ENCODE data around the gene PEX11A. TPM values are rescaled to one million over a fixed set of nuclear protein-coding genes. Genes with fewer than 3 reads are reported as not detected.
"Not testable (repeated sequence)": the region's sequence is repeated elsewhere in the genome, so short reads cannot be mapped to it uniquely, and the experiment has no call there.

PEX11A gene
- total and polyA plus RNA-seq, 8 donors = 2.3 to 11.2 (median 6.8) TPM; not detected in 1

DNA sequence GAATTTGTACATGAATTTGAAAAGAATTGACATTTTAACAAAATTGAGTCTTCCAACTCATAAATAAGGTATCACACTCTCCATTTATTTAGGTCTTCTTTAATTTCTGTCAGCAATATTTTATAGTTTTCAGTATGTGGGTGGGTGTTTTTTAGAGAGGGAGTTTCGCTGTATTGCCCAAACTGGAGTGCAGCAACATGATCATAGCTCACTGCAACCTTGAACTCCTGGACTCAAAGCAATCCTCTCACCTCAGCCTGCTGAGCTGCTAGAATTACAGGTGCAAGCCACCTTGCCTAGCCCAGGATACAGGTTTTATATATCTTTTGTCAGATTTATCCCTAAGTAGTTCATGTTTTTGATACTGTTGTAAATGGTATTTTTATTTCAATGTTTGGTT, 4.6 kb upstream of the PEX11A start:
- H3K36me3 ChIP-seq = no peaks in the 10 kb centered on the region
- H3K9me3 ChIP-seq = no peaks in the 10 kb centered on the region
- no peak for DNase-seq
- no peak for TF ChIP-seq POLR2A (IDR thresholded peaks at IDR 0.05)
- no peak for TF ChIP-seq POLR2AphosphoS5 (IDR thresholded peaks at IDR 0.05)
- TF ChIP-seq EP300 (IDR thresholded peaks at IDR 0.05) = no peak
- TF ChIP-seq, protein P1, sequence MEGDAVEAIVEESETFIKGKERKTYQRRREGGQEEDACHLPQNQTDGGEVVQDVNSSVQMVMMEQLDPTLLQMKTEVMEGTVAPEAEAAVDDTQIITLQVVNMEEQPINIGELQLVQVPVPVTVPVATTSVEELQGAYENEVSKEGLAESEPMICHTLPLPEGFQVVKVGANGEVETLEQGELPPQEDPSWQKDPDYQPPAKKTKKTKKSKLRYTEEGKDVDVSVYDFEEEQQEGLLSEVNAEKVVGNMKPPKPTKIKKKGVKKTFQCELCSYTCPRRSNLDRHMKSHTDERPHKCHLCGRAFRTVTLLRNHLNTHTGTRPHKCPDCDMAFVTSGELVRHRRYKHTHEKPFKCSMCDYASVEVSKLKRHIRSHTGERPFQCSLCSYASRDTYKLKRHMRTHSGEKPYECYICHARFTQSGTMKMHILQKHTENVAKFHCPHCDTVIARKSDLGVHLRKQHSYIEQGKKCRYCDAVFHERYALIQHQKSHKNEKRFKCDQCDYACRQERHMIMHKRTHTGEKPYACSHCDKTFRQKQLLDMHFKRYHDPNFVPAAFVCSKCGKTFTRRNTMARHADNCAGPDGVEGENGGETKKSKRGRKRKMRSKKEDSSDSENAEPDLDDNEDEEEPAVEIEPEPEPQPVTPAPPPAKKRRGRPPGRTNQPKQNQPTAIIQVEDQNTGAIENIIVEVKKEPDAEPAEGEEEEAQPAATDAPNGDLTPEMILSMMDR (IDR thresholded peaks at IDR 0.05) = no peak
- 80 to 90% (median 85%) methylated on average over 1 of the region's 1 CpG for WGBS, 5 donors
- H3K4me1 ChIP-seq = peaks cover under 1 to 4% (median 3%) of the 10 kb centered on the region in 4 donors
- no peak overlapping the region for H3K27ac ChIP-seq
- no peak overlapping the region for H3K4me3 ChIP-seq
- no peaks in the 10 kb centered on the region for H3K27me3 ChIP-seq
- intact Hi-C loops (cut with DNase I; ENCODE audit: low total_unique reads) = loop anchor here (5.0 kb wide), 1 partner anchor 53 kb away; no protein-coding TSS in a partner anchor

DNA sequence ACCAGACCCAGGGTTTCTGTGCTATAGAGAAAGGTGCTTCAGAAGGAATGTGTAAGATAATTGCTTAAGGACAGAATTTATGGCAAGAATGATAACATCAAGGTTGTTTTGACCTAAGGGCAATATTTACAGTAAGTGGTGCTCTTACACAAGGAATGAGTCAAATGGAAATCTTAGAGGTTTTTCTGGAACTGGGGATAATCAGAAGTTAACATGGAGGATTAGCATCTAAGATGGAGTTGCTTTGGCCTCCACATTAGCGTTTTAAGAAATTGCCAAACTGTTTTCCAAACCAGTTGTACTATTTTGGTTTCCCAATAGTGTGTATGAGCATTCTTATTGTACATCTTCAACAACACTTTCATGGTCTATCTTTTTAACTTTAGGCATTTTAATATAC, 3.1 kb upstream of the PEX11A start:
- DNase-seq = no peak
- Histone ChIP-seq H3K27me3 (no peaks in the 10 kb centered on the region), H3K4me3 (no peak overlapping the region), H3K36me3 (no peaks in the 10 kb centered on the region), H3K9me3 (no peaks in the 10 kb centered on the region), H3K27ac (no peak overlapping the region), H3K4me1 (peaks cover 10 to 19% (median 16%) of the 10 kb centered on the region in 4 donors)
- 84 to 92% (median 89%) methylated on average over 1 of the region's 1 CpG for WGBS, 5 donors
- intact Hi-C loops (cut with DNase I; ENCODE audit: low total_unique reads) = no loop called here
- TF ChIP-seq, protein P1 (IDR thresholded peaks at IDR 0.05) = no peak
- TF ChIP-seq EP300 (IDR thresholded peaks at IDR 0.05) = no peak
- no peak for TF ChIP-seq POLR2AphosphoS5 (IDR thresholded peaks at IDR 0.05)
- no peak for TF ChIP-seq POLR2A (IDR thresholded peaks at IDR 0.05)

DNA sequence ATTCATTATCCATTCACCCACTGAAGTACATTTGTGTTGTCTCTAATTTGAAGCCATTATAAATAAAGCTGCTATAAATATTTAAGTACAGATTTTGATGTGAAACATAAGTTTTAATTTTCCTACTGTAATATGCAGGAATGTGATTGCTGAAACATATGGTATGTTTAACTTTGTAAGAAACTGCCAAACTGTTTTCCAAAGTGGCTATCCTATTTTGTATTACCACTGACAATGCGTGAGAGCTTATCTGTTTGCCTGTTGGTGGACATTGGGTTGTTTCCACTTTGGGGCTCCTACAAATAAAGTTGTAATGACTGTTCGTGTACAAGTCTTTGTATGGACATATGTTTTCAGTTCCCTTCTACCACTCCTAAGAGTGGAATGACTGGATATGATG, 2.5 kb upstream of the PEX11A start:
- Histone ChIP-seq H3K27ac (no peak overlapping the region), H3K36me3 (no peaks in the 10 kb centered on the region), H3K27me3 (no peaks in the 10 kb centered on the region), H3K9me3 (no peaks in the 10 kb centered on the region), H3K4me1 (peaks cover 10 to 24% (median 21%) of the 10 kb centered on the region in 4 donors), H3K4me3 (no peak overlapping the region)
- no peak for TF ChIP-seq EP300 (IDR thresholded peaks at IDR 0.05)
- no peak for TF ChIP-seq POLR2AphosphoS5 (IDR thresholded peaks at IDR 0.05)
- no peak for TF ChIP-seq POLR2A (IDR thresholded peaks at IDR 0.05)
- TF ChIP-seq, protein P1 (IDR thresholded peaks at IDR 0.05) = no peak
- intact Hi-C loops (cut with DNase I; ENCODE audit: low total_unique reads) = no loop called here
- 25 to 61% (median 55%) methylated on average over 2 of the region's 2 CpGs for WGBS, 5 donors
- no peak for DNase-seq

DNA sequence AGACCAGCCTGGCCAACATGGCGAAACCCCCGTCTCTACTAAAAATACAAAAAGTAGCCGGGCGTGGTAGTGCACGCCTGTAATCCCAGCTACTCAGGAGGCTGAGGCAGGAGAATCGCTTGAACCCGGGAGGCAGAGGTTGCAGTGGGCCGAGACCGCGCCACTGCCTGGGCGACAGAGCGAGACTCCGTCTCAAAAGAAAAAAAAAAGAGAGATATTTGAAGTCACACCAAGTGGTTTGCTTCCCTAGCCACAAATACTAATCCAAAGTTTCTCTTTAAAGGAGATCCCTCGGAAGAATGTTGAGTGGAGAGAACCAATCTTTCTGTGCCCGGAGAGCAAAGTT, 651 bp downstream of the PEX11A start:
- Histone ChIP-seq H3K27ac (peak overlapping the region; percentile 73 to 85 (median 84)), H3K36me3 (peaks cover 0 to 16% (median 11%) of the 10 kb centered on the region in 4 donors), H3K4me1 (peaks cover 10 to 43% (median 30%) of the 10 kb centered on the region in 4 donors), H3K4me3 (peak overlapping the region; percentile 58 to 94 (median 86))
- DNase-seq; intact Hi-C loops (cut with DNase I; ENCODE audit: low total_unique reads); H3K27me3 ChIP-seq; H3K9me3 ChIP-seq: not testable (repeated sequence)
- 24 to 47% (median 32%) methylated on average over 15 of the region's 15 CpGs for WGBS, 5 donors

- TF ChIP-seq, protein P1 (IDR thresholded peaks at IDR 0.05) = no peak
- TF ChIP-seq POLR2A (IDR thresholded peaks at IDR 0.05) = no peak
- TF ChIP-seq EP300 (IDR thresholded peaks at IDR 0.05) = no peak
- TF ChIP-seq POLR2AphosphoS5 (IDR thresholded peaks at IDR 0.05) = no peak
- Histone ChIP-seq H3K9me3 (no peaks in the 10 kb centered on the region), H3K27ac (peak overlapping the region in 1 of 5 donors; percentile 18), H3K4me3 (no peak overlapping the region), H3K36me3 (peaks cover 6 to 41% (median 30%) of the 10 kb centered on the region in 4 donors), H3K4me1 (peaks cover 10 to 48% (median 37%) of the 10 kb centered on the region in 4 donors), H3K27me3 (no peaks in the 10 kb centered on the region)
- intact Hi-C loops (cut with DNase I; ENCODE audit: low total_unique reads) = no loop called here
- no peak for DNase-seq
Observed at GRCh38 chr15:89686522-89686921, 4.0 kb downstream of the PEX11A start.
